SK-N-SH treated with all-trans-retinoic acid at 6 μM for 48 hours (cell line): ENCODE data around the gene ODAPH.
A peak's percentile ranks its signal among the peaks of the same experiment; 100 is the strongest.

Experiments
- ATAC-seq: fragments of 200-7000 bp; cut with Tn5 transposase; 3 replicates; pipeline ENCODE4 v1.9.1; 2020; ENCODE audit warnings: mild to moderate bottlenecking, moderate library complexity
- ARNTL ChIP-seq: fragments of 450-650 bp; formaldehyde crosslinking; IDR thresholded peaks from 2 replicates; pipeline ENCODE4 v1.5.0; 2020; ENCODE audit warnings: low read depth, mild to moderate bottlenecking, moderate library complexity, borderline replicate concordance
- BACH2 ChIP-seq: fragments of 250-450 bp; sonication (Bioruptor Pico); IDR thresholded peaks from 2 replicates; pipeline ENCODE4 v1.9.0; 2021; ENCODE audit warnings: mild to moderate bottlenecking, borderline replicate concordance
- CREB5 ChIP-seq: fragments of 250-450 bp; sonication (Bioruptor Pico); IDR thresholded peaks from 2 replicates; pipeline ENCODE4 v1.5.1; 2020; ENCODE audit warnings: low read depth, mild to moderate bottlenecking, moderate library complexity
- CSDC2 ChIP-seq: fragments of 250-450 bp; sonication (Bioruptor Pico); IDR thresholded peaks from 2 replicates; pipeline ENCODE4 v1.5.0; 2020; ENCODE audit warnings: mild to moderate bottlenecking, moderate library complexity
- ESRRG ChIP-seq: fragments of 250-450 bp; sonication (Bioruptor Pico); IDR thresholded peaks from 2 replicates; pipeline ENCODE4 v1.6.1; 2021; ENCODE audit warnings: mild to moderate bottlenecking
- GLIS3 ChIP-seq: fragments of 250-450 bp; sonication (Bioruptor Pico); IDR thresholded peaks from 2 replicates; pipeline ENCODE4 v1.5.0; 2020; ENCODE audit warnings: mild to moderate bottlenecking, moderate library complexity
- OSR1 ChIP-seq: fragments of 250-450 bp; sonication (Bioruptor Pico); IDR thresholded peaks from 2 replicates; pipeline ENCODE4 v1.8.0; 2022; ENCODE audit warnings: moderate library complexity, mild to moderate bottlenecking, inconsistent platforms
- PATZ1 ChIP-seq: fragments of 250-450 bp; sonication (Bioruptor Pico); IDR thresholded peaks from 2 replicates; pipeline ENCODE4 v1.8.0; 2020; ENCODE audit warnings: mild to moderate bottlenecking, moderate library complexity, borderline replicate concordance
- PPARA ChIP-seq: fragments of 250-450 bp; sonication (Bioruptor Pico); IDR thresholded peaks from 2 replicates; pipeline ENCODE4 v1.5.0; 2020; ENCODE audit warnings: mild to moderate bottlenecking, borderline replicate concordance
- RARB ChIP-seq: fragments of 250-450 bp; sonication (Bioruptor Pico); IDR thresholded peaks from 2 replicates; pipeline ENCODE4 v1.8.0; 2021; ENCODE audit warnings: mild to moderate bottlenecking, moderate library complexity
- SNAI2 ChIP-seq: fragments of 250-450 bp; sonication (Bioruptor Pico); IDR thresholded peaks from 2 replicates; pipeline ENCODE4 v1.5.0; 2020; ENCODE audit warnings: mild to moderate bottlenecking, moderate library complexity
- TOX ChIP-seq: fragments of 250-450 bp; sonication (Bioruptor Pico); IDR thresholded peaks from 2 replicates; pipeline ENCODE4 v1.8.0; 2021; ENCODE audit warnings: mild to moderate bottlenecking, moderate library complexity, borderline replicate concordance
- TSHZ2 ChIP-seq: fragments of 250-450 bp; sonication (Bioruptor Pico); IDR thresholded peaks from 2 replicates; pipeline ENCODE4 v1.5.0; 2020; ENCODE audit warnings: mild to moderate bottlenecking, moderate library complexity
- ZC3H10 ChIP-seq: fragments of 250-450 bp; sonication (Bioruptor Pico); IDR thresholded peaks from 2 replicates; pipeline ENCODE4 v1.5.1; 2021; ENCODE audit warnings: mild to moderate bottlenecking, moderate library complexity
- ZFP3 ChIP-seq: fragments of 250-450 bp; sonication (Bioruptor Pico); IDR thresholded peaks from 2 replicates; pipeline ENCODE4 v1.5.0; 2020; ENCODE audit warnings: mild to moderate bottlenecking, moderate library complexity
- ZFP30 ChIP-seq: fragments of 450-650 bp; formaldehyde crosslinking; IDR thresholded peaks from 2 replicates; pipeline ENCODE4 v1.5.0; 2022; ENCODE audit warnings: mild to moderate bottlenecking, moderate library complexity
- ZNF565 ChIP-seq: fragments of 450-650 bp; formaldehyde crosslinking; conservative IDR thresholded peaks from 2 replicates; pipeline ENCODE4 v1.5.0; 2020; ENCODE audit warnings: low read depth, mild to moderate bottlenecking, moderate library complexity
- ZNF70 ChIP-seq: fragments of 450-650 bp; formaldehyde crosslinking; IDR thresholded peaks from 2 replicates; pipeline ENCODE4 v1.5.0; 2020; ENCODE audit warnings: mild to moderate bottlenecking, moderate library complexity
- TF ChIP-seq, protein P1 (sequence below): fragments of 250-450 bp; sonication (Bioruptor Pico); IDR thresholded peaks from 2 replicates; pipeline ENCODE4 v1.5.1; 2021; ENCODE audit warnings: mild to moderate bottlenecking, moderate library complexity

ODAPH gene

DNA sequence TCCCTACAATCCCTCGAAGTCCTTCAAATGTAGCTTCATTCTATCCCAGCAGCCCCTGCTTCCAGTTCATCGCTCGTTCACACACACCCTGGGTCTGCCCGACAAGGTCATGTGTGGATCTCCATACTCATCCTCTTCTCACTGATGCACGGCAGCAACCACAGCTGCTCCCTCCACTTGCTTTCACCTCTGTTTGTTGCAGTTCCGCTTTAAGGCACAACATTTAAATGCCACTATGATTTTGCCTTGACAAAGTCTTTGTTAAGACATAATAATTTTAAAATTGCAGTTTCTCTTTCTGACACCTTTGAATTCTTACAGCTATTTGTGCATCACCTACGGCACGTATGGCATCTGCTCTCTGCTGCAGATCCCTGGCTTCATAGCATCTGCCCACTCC, 1.8 kb downstream of the ODAPH start:
- no peak for ATAC-seq

GRCh38 chr4:75561789-75562188, 5.9 kb downstream of the ODAPH start:
- no peak for TF ChIP-seq ZNF565 (CRISPR knock-in tag)
- no peak for TF ChIP-seq ESRRG (CRISPR knock-in tag)
- TF ChIP-seq, protein P1, sequence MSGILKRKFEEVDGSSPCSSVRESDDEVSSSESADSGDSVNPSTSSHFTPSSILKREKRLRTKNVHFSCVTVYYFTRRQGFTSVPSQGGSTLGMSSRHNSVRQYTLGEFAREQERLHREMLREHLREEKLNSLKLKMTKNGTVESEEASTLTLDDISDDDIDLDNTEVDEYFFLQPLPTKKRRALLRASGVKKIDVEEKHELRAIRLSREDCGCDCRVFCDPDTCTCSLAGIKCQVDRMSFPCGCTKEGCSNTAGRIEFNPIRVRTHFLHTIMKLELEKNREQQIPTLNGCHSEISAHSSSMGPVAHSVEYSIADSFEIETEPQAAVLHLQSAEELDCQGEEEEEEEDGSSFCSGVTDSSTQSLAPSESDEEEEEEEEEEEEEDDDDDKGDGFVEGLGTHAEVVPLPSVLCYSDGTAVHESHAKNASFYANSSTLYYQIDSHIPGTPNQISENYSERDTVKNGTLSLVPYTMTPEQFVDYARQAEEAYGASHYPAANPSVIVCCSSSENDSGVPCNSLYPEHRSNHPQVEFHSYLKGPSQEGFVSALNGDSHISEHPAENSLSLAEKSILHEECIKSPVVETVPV (CRISPR knock-in tag) = no peak
- TF ChIP-seq ZFP3 = no peak
- TF ChIP-seq TOX (CRISPR knock-in tag) = no peak
- no peak for TF ChIP-seq PPARA (CRISPR knock-in tag)
- no peak for TF ChIP-seq CSDC2
- TF ChIP-seq ARNTL (CRISPR knock-in tag) = no peak
- TF ChIP-seq ZC3H10 (CRISPR knock-in tag) = no peak
- TF ChIP-seq SNAI2 (CRISPR knock-in tag) = no peak
- ATAC-seq = peak; percentile 47; the same call in 1 of the 3 replicates

More for the DNA sequence above, 1.8 kb downstream of the ODAPH start:
- no peak for TF ChIP-seq ARNTL (CRISPR knock-in tag)

DNA sequence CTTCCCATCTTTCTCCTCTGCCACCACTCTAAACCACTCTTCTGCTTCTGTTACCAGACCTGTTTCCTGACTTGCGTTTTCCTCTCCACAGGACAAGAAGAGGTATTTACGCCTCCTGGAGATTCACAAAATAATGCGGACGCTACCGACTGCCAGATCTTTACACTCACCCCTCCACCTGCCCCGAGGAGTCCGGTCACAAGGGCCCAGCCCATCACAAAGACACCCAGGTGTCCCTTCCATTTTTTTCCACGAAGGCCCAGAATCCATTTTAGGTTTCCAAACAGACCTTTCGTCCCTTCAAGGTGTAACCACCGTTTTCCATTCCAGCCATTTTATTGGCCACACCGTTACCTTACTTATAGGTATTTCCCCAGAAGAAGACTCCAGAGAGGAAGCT, 8.2 kb downstream of the ODAPH start:
- no peak for ATAC-seq
- no peak for TF ChIP-seq CSDC2
- no peak for TF ChIP-seq OSR1
- TF ChIP-seq TSHZ2 (CRISPR knock-in tag) = no peak
- no peak for TF ChIP-seq ZNF565 (CRISPR knock-in tag)
- TF ChIP-seq, all 23 proteins: peak for 0

DNA sequence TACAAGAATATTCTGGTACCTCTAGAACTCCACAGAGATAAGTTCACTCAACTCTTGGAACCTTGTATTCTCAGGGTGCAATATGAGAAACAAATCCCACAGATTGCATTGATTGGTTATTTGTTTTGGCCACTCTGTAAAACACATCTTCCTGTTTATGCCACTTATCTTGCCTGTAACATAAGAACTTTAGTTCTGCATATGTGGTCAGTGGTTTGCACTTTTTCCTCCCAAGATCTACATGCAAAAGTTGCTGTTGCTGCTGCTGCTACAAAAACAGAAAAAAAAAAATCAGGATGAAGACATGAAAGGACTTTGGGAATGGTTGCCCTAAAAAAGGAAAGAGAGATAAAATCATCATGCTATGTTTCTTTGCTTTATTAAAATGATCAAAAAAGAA, 9.6 kb downstream of the ODAPH start:
- TF ChIP-seq CREB5 (CRISPR knock-in tag) (no peak), BACH2 (CRISPR knock-in tag) (no peak), OSR1 (no peak), GLIS3 (CRISPR knock-in tag) (no peak), ZFP30 (CRISPR knock-in tag) (no peak), ZNF565 (CRISPR knock-in tag) (no peak), ESRRG (CRISPR knock-in tag) (no peak), ARNTL (CRISPR knock-in tag) (no peak), ZNF70 (CRISPR knock-in tag) (no peak), RARB (CRISPR knock-in tag) (no peak), TOX (CRISPR knock-in tag) (no peak), PATZ1 (CRISPR knock-in tag) (no peak), PPARA (CRISPR knock-in tag) (no peak), CSDC2 (no peak)
- TF ChIP-seq, protein P1 (CRISPR knock-in tag) = no peak
- no peak for ATAC-seq
